K562 (cell line): ENCODE results near the gene DIPK1A. TPM values are rescaled to one million over a fixed set of nuclear protein-coding genes. Genes with fewer than 3 reads are reported as not detected.
A peak's percentile ranks its signal among the peaks of the same experiment; 100 is the strongest.

ENCODE experiments used
- ATF7 ChIP-seq: fragments of 450-650 bp; IDR thresholded peaks from 2 replicates; pipeline ENCODE4 v1.7.1; 2014; ENCODE audit warnings: mild to moderate bottlenecking, moderate library complexity
- BCL6 ChIP-seq: fragments of 250-450 bp; sonication (Bioruptor Pico); IDR thresholded peaks from 2 replicates; pipeline ENCODE4 v1.4.0; 2020
- CSDE1 ChIP-seq, 2 experiments: fragments of 450-650 bp; IDR thresholded peaks; 2 replicates each; pipeline ENCODE4 v1.6.1; 2016; ENCODE audit warnings: mild to moderate bottlenecking in 1 of 2
- FIP1L1 ChIP-seq: fragments of 200-400 bp; formaldehyde crosslinking; IDR thresholded peaks from 2 replicates; pipeline ENCODE4 v1.6.1; 2018; ENCODE audit warnings: mild to moderate bottlenecking, low read depth, low read length; ENCODE audit not compliant: poor library complexity, severe bottlenecking
- FOXA3 ChIP-seq, 2 experiments: fragments of 450-650 bp in 1 of 2; sonication (generic) in 1 of 2; formaldehyde crosslinking; IDR thresholded peaks in 1 of 2; conservative IDR thresholded peaks in 1 of 2; 2 replicates each; pipeline versions ENCODE4 v1.4.0 to v1.8.0; 2020 to 2022; ENCODE audit warnings: mild to moderate bottlenecking in 2 of 2, missing genetic modification reagents in 1 of 2
- KAT8 ChIP-seq: fragments of 450-650 bp; IDR thresholded peaks from 2 replicates; pipeline ENCODE4 v1.6.1; 2016; ENCODE audit warnings: low read depth, mild to moderate bottlenecking
- KLF1 ChIP-seq: fragments of 450-650 bp; IDR thresholded peaks from 2 replicates; pipeline ENCODE4 v1.6.1; 2016; ENCODE audit warnings: missing genetic modification characterization, missing compliant biosample characterization
- NFIC ChIP-seq: fragments of 450-650 bp; IDR thresholded peaks from 2 replicates; pipeline ENCODE4 v1.6.1; 2017; ENCODE audit warnings: mild to moderate bottlenecking, inconsistent platforms
- NFRKB ChIP-seq: fragments of 450-650 bp; IDR thresholded peaks from 2 replicates; pipeline ENCODE4 v1.6.1; 2016; ENCODE audit warnings: low read depth
- RFX5 ChIP-seq: IDR thresholded peaks from 2 replicates; pipeline ENCODE4 v1.6.1; 2011; ENCODE audit warnings: low read depth, mild to moderate bottlenecking, improper control_type of control experiment, low read length
- RNF2 ChIP-seq: sonication (generic); IDR thresholded peaks from 2 replicates; pipeline ENCODE4 v1.6.1; 2016
- TAF1 ChIP-seq: IDR thresholded peaks from 2 replicates; pipeline ENCODE4 v1.6.1; 2011; ENCODE audit warnings: mild to moderate bottlenecking, low read length, moderate library complexity; ENCODE audit not compliant: insufficient read depth, control insufficient read depth, severe bottlenecking; ENCODE audit errors: extremely low read depth
- WHSC1 ChIP-seq: IDR thresholded peaks from one replicate; pipeline ENCODE4 v1.6.1; 2012; ENCODE audit warnings: low read length, control low read depth, inconsistent platforms
- ZC3H8 ChIP-seq: fragments of 450-650 bp; IDR thresholded peaks from 2 replicates; pipeline ENCODE4 v1.6.1; 2017
- ZNF561 ChIP-seq: fragments of 450-650 bp; formaldehyde crosslinking; conservative IDR thresholded peaks from 2 replicates; pipeline ENCODE4 v1.4.0; 2020; ENCODE audit warnings: mild to moderate bottlenecking, moderate library complexity
- polyA plus RNA-seq, 8 experiments: library from polyadenylated mRNA; depleted of rRNA in 4 of 8; stranded (reverse) in 5 of 8; unstranded in 3 of 8; fragments of >200 nt; fragmentation: Nextera tagmentation in 2 of 8; fragmentation: Illumina TruSeq in 1 of 8; extraction: Ambion mirVana in 2 of 8; extraction: Trizol in 1 of 8; gene quantifications; 2 replicates each; pipeline versions ENCODE4 v1.2.1 to v1.2.3, GENCODE V29; 2011 to 2014; ENCODE audit warnings: inconsistent platforms in 1 of 8, missing spikeins in 1 of 8
- total RNA-seq, 7 experiments: library from RNA; depleted of rRNA in 6 of 7; stranded (reverse); fragments of >200 nt in 6 of 7; fragmentation: Illumina TruSeq in 2 of 7; extraction: Trizol in 2 of 7; gene quantifications; 2 replicates each; pipeline versions ENCODE4 v1.2.1 to v1.2.3, GENCODE V29; 2011 to 2021; ENCODE audit warnings: low replicate concordance in 1 of 7
- TF ChIP-seq, protein P1 (sequence below): fragments of 450-650 bp; IDR thresholded peaks from 2 replicates; pipeline ENCODE4 v1.6.1; 2016; ENCODE audit warnings: mild to moderate bottlenecking
- TF ChIP-seq, protein P2 (sequence below): fragments of 450-650 bp; formaldehyde crosslinking; IDR thresholded peaks from 2 replicates; pipeline ENCODE4 v1.4.0; 2020; ENCODE audit warnings: mild to moderate bottlenecking
- TF ChIP-seq, protein P3 (sequence below): sonication (generic); formaldehyde crosslinking; IDR thresholded peaks from 2 replicates; pipeline ENCODE4 v1.8.1; 2023; ENCODE audit warnings: mild to moderate bottlenecking, missing genetic modification reagents
- TF ChIP-seq, protein P4 (sequence below), 2 experiments: fragments of 250-450 bp in 1 of 2; fragments of 450-650 bp in 1 of 2; sonication (Bioruptor Pico) in 1 of 2; IDR thresholded peaks; 2 replicates each; pipeline versions ENCODE4 v1.6.1 to v1.8.0; 2016 to 2021; ENCODE audit warnings: mild to moderate bottlenecking in 2 of 2, moderate library complexity in 2 of 2, missing compliant biosample characterization in 1 of 2, missing genetic modification characterization in 1 of 2
- TF ChIP-seq, protein P5 (sequence below): fragments of 450-650 bp; formaldehyde crosslinking; conservative IDR thresholded peaks from 2 replicates; pipeline ENCODE4 v1.4.0; 2022; ENCODE audit warnings: mild to moderate bottlenecking, missing genetic modification characterization

The DIPK1A gene
- total and polyA plus RNA-seq, 9 of the 15 experiments (the other 6 are each of a cell fraction or from before 2014, with no cell fraction given), result 0.54 to 2.5 (median 1.3) TPM

DNA sequence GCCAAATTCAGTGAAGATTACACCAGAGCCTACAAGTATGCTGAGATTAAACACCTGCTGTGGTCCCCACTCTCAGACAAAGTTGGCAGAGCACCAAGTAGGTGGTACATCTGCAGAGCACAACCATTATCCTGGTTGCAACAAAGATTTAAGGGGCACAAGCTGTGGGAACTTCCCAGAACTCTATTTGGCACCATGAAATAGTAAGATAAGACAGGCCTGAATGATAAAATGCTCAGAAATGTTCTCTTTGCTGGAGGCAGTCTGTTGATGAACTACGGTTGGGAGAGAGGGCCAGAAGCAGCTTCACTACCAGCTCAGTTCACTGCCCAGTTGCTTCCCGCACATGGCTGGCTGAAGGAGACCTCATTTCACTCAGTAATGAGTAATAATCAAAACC, 109.5 kb downstream of the DIPK1A start (continued):
- TF ChIP-seq, protein P1, sequence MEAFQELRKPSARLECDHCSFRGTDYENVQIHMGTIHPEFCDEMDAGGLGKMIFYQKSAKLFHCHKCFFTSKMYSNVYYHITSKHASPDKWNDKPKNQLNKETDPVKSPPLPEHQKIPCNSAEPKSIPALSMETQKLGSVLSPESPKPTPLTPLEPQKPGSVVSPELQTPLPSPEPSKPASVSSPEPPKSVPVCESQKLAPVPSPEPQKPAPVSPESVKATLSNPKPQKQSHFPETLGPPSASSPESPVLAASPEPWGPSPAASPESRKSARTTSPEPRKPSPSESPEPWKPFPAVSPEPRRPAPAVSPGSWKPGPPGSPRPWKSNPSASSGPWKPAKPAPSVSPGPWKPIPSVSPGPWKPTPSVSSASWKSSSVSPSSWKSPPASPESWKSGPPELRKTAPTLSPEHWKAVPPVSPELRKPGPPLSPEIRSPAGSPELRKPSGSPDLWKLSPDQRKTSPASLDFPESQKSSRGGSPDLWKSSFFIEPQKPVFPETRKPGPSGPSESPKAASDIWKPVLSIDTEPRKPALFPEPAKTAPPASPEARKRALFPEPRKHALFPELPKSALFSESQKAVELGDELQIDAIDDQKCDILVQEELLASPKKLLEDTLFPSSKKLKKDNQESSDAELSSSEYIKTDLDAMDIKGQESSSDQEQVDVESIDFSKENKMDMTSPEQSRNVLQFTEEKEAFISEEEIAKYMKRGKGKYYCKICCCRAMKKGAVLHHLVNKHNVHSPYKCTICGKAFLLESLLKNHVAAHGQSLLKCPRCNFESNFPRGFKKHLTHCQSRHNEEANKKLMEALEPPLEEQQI, result no peak
- TF ChIP-seq KAT8, result no peak
- no peak for TF ChIP-seq FIP1L1
- peak; percentile 71 for TF ChIP-seq NFIC
- TF ChIP-seq ZNF561 (CRISPR knock-in tag), result no peak
- TF ChIP-seq, protein P2, sequence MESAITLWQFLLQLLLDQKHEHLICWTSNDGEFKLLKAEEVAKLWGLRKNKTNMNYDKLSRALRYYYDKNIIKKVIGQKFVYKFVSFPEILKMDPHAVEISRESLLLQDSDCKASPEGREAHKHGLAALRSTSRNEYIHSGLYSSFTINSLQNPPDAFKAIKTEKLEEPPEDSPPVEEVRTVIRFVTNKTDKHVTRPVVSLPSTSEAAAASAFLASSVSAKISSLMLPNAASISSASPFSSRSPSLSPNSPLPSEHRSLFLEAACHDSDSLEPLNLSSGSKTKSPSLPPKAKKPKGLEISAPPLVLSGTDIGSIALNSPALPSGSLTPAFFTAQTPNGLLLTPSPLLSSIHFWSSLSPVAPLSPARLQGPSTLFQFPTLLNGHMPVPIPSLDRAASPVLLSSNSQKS (CRISPR knock-in tag), result no peak
- TF ChIP-seq TAF1, result no peak
- no peak for TF ChIP-seq NFRKB
- no peak for TF ChIP-seq RNF2
- no peak for TF ChIP-seq WHSC1
- TF ChIP-seq, protein P3, sequence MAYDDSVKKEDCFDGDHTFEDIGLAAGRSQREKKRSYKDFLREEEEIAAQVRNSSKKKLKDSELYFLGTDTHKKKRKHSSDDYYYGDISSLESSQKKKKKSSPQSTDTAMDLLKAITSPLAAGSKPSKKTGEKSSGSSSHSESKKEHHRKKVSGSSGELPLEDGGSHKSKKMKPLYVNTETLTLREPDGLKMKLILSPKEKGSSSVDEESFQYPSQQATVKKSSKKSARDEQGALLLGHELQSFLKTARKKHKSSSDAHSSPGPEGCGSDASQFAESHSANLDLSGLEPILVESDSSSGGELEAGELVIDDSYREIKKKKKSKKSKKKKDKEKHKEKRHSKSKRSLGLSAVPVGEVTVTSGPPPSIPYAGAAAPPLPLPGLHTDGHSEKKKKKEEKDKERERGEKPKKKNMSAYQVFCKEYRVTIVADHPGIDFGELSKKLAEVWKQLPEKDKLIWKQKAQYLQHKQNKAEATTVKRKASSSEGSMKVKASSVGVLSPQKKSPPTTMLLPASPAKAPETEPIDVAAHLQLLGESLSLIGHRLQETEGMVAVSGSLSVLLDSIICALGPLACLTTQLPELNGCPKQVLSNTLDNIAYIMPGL (CRISPR knock-in tag), result no peak
- TF ChIP-seq, protein P4, sequence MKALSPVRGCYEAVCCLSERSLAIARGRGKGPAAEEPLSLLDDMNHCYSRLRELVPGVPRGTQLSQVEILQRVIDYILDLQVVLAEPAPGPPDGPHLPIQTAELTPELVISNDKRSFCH (CRISPR knock-in tag; IDR thresholded peaks at IDR 0.05), result no peak
- TF ChIP-seq, protein P4 (tag; IDR thresholded peaks at IDR 0.05), result no peak
- TF ChIP-seq KLF1 (tag), result no peak
- peak in 1 of 2 experiments; percentile 75; a peak in 2 of 4 replicates for TF ChIP-seq FOXA3 (CRISPR knock-in tag; conservative IDR thresholded peaks at IDR 0.05 in 1 of 2, IDR thresholded peaks at IDR 0.05 in 1 of 2)
- no peak for TF ChIP-seq ATF7
- no peak for TF ChIP-seq CSDE1 (IDR thresholded peaks at IDR 0.05)
- TF ChIP-seq BCL6, result no peak
- TF ChIP-seq ZC3H8, result no peak
- TF ChIP-seq, protein P5, sequence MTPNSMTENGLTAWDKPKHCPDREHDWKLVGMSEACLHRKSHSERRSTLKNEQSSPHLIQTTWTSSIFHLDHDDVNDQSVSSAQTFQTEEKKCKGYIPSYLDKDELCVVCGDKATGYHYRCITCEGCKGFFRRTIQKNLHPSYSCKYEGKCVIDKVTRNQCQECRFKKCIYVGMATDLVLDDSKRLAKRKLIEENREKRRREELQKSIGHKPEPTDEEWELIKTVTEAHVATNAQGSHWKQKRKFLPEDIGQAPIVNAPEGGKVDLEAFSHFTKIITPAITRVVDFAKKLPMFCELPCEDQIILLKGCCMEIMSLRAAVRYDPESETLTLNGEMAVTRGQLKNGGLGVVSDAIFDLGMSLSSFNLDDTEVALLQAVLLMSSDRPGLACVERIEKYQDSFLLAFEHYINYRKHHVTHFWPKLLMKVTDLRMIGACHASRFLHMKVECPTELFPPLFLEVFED (CRISPR knock-in tag), result 0 out of 2 replicates have a peak, but pooled peaks have one; percentile 20
- no peak for TF ChIP-seq RFX5
